Measurements from ENCODE around the gene LDLRAD2. TPM values are rescaled to one million over a fixed set of nuclear protein-coding genes. Genes with fewer than 3 reads are reported as not detected.

The LDLRAD2 gene
- total and polyA plus RNA-seq, 8 donors = 0.05 to 3.0 (median 0.09) TPM; not detected in 1

- ATAC-seq (no peak), DNase-seq (no peak), FAIRE-seq (no peak)
- H3K4me3 ChIP-seq = no peak overlapping the region
- WGBS, 2 donors = 82 to 86% methylated on average over 11 of the region's 11 CpGs
- H3K27ac ChIP-seq = no peak overlapping the region
- intact Hi-C loops (cut with DNase I) = no loop called here
- TF ChIP-seq CTCF (IDR thresholded peaks at IDR 0.05) = no peak
- peaks cover 0 to 14% (median 0%) of the 10 kb centered on the region in 3 donors for H3K36me3 ChIP-seq
- H3K9me3 ChIP-seq = no peaks in the 10 kb centered on the region
- H3K4me1 ChIP-seq = no peaks in the 10 kb centered on the region
- H3K27me3 ChIP-seq = no peaks in the 10 kb centered on the region
Measured at GRCh38 chr1:21865943-21866706, 54.1 kb downstream of the LDLRAD2 start.

- Histone ChIP-seq H3K4me1 (no peaks in the 10 kb centered on the region), H3K27me3 (no peaks in the 10 kb centered on the region), H3K36me3 (peaks cover 0 to 12% (median 0%) of the 10 kb centered on the region in 3 donors), H3K9me3 (no peaks in the 10 kb centered on the region), H3K27ac (no peak overlapping the region), H3K4me3 (no peak overlapping the region)
- no peak for FAIRE-seq
- no peak for DNase-seq
- no peak for TF ChIP-seq CTCF (IDR thresholded peaks at IDR 0.05)
- no peak for ATAC-seq
- whole genome bisulfite sequencing, 2 donors = 20 to 21% methylated on average over 1 of the region's 1 CpG
- intact Hi-C loops (cut with DNase I) = no loop called here
Measured at GRCh38 chr1:21866707-21867043, 54.6 kb downstream of the LDLRAD2 start.

GRCh38 chr1:21867451-21867996 is 55.5 kb downstream of the LDLRAD2 start:
- no peak for FAIRE-seq
- DNase-seq = no peak
- ATAC-seq = no peak

GRCh38 chr1:21868482-21868881 is 56.4 kb downstream of the LDLRAD2 start:
- no peak for ATAC-seq
- intact Hi-C loops (cut with DNase I) = no loop called here
- 90% methylated on average over 7 of the region's 7 CpGs for WGBS, 2 donors
- H3K27me3 ChIP-seq = no peaks in the 10 kb centered on the region
- no peak for DNase-seq
- no peak for FAIRE-seq
- no peaks in the 10 kb centered on the region for H3K4me1 ChIP-seq
- no peak overlapping the region for H3K27ac ChIP-seq
- H3K36me3 ChIP-seq = peaks cover 0 to 11% (median 0%) of the 10 kb centered on the region in 3 donors
- TF ChIP-seq CTCF (IDR thresholded peaks at IDR 0.05) = no peak
- no peak overlapping the region for H3K4me3 ChIP-seq
- no peaks in the 10 kb centered on the region for H3K9me3 ChIP-seq

More at GRCh38 chr1:21867451-21867996, 55.5 kb downstream of the LDLRAD2 start:
- H3K27me3 ChIP-seq = no peaks in the 10 kb centered on the region
- no peak for TF ChIP-seq CTCF (IDR thresholded peaks at IDR 0.05)
- no peaks in the 10 kb centered on the region for H3K4me1 ChIP-seq
- H3K9me3 ChIP-seq = no peaks in the 10 kb centered on the region
- H3K4me3 ChIP-seq = no peak overlapping the region
- peaks cover 0 to 9% (median 0%) of the 10 kb centered on the region in 3 donors for H3K36me3 ChIP-seq
- intact Hi-C loops (cut with DNase I) = no loop called here
- WGBS, 2 donors = 89 to 90% methylated on average over 5 of the region's 5 CpGs
- H3K27ac ChIP-seq = no peak overlapping the region

- no peak for FAIRE-seq
- TF ChIP-seq CTCF (IDR thresholded peaks at IDR 0.05) = no peak
- ATAC-seq = no peak
- Histone ChIP-seq H3K27me3 (no peaks in the 10 kb centered on the region), H3K4me1 (no peaks in the 10 kb centered on the region), H3K9me3 (no peaks in the 10 kb centered on the region), H3K36me3 (peaks cover 0 to 16% (median 0%) of the 10 kb centered on the region in 3 donors), H3K27ac (no peak overlapping the region), H3K4me3 (no peak overlapping the region)
- intact Hi-C loops (cut with DNase I) = no loop called here
- 85 to 87% methylated on average over 12 of the region's 12 CpGs for WGBS, 2 donors
- DNase-seq = no peak
Measured at GRCh38 chr1:21868941-21869454, 56.9 kb downstream of the LDLRAD2 start.
